ENCODE results near the gene PSME1.

The PSME1 gene

GRCh38 chr14:24132976-24133375 lies 3.0 kb upstream of the PSME1 start:
- no peaks in the 10 kb centered on the region for H3K9me2 ChIP-seq (replicated peaks; ENCODE audit: insufficient read depth, low read length)
- H3K27me3 ChIP-seq (ENCODE audit: low read length), result no peaks in the 10 kb centered on the region
- no peaks in the 10 kb centered on the region for H3K79me2 ChIP-seq (ENCODE audit: insufficient read depth, low read length)
- no peaks in the 10 kb centered on the region for H3K36me3 ChIP-seq (ENCODE audit: low read length)
- H3F3A ChIP-seq (ENCODE audit: insufficient read depth), result peaks cover 17% of the 10 kb centered on the region
- no peaks in the 10 kb centered on the region for H3K9me3 ChIP-seq (ENCODE audit: insufficient read depth, low read length)
- TF ChIP-seq, protein P1, sequence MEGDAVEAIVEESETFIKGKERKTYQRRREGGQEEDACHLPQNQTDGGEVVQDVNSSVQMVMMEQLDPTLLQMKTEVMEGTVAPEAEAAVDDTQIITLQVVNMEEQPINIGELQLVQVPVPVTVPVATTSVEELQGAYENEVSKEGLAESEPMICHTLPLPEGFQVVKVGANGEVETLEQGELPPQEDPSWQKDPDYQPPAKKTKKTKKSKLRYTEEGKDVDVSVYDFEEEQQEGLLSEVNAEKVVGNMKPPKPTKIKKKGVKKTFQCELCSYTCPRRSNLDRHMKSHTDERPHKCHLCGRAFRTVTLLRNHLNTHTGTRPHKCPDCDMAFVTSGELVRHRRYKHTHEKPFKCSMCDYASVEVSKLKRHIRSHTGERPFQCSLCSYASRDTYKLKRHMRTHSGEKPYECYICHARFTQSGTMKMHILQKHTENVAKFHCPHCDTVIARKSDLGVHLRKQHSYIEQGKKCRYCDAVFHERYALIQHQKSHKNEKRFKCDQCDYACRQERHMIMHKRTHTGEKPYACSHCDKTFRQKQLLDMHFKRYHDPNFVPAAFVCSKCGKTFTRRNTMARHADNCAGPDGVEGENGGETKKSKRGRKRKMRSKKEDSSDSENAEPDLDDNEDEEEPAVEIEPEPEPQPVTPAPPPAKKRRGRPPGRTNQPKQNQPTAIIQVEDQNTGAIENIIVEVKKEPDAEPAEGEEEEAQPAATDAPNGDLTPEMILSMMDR (IDR thresholded peaks at IDR 0.05; ENCODE audit: insufficient read depth, low read length, poor library complexity, severe bottlenecking), result no peak
- TF ChIP-seq EZH2phosphoT487 (conservative IDR thresholded peaks at IDR 0.05; ENCODE audit: low read length), result no peak
- no peak overlapping the region for H3K9ac ChIP-seq (ENCODE audit: low read length)
- H4K20me1 ChIP-seq (ENCODE audit: low read depth, low read length), result no peaks in the 10 kb centered on the region
- H3K27ac ChIP-seq (ENCODE audit: low read depth, low read length), result no peak overlapping the region
- no peak overlapping the region for H2AFZ ChIP-seq (ENCODE audit: low read depth, low read length, severe bottlenecking)
- H3K4me3 ChIP-seq (ENCODE audit: insufficient read depth, low read length, poor library complexity, severe bottlenecking), result no peak overlapping the region
- no peak overlapping the region for H3K4me2 ChIP-seq (ENCODE audit: low read depth, low read length, poor library complexity, severe bottlenecking)

- no peaks in the 10 kb centered on the region for H4K20me1 ChIP-seq (ENCODE audit: low read depth, low read length)
- H3K27me3 ChIP-seq (ENCODE audit: low read length), result no peaks in the 10 kb centered on the region
- H3K9me3 ChIP-seq (ENCODE audit: insufficient read depth, low read length), result no peaks in the 10 kb centered on the region
- H3K4me2 ChIP-seq (ENCODE audit: low read depth, low read length, poor library complexity, severe bottlenecking), result no peak overlapping the region
- TF ChIP-seq, protein P1 (IDR thresholded peaks at IDR 0.05; ENCODE audit: insufficient read depth, low read length, poor library complexity, severe bottlenecking), result no peak
- no peak for TF ChIP-seq EZH2phosphoT487 (conservative IDR thresholded peaks at IDR 0.05; ENCODE audit: low read length)
- H3K79me2 ChIP-seq (ENCODE audit: insufficient read depth, low read length), result no peaks in the 10 kb centered on the region
- no peaks in the 10 kb centered on the region for H3K9me2 ChIP-seq (replicated peaks; ENCODE audit: insufficient read depth, low read length)
- H3K27ac ChIP-seq (ENCODE audit: low read depth, low read length), result no peak overlapping the region
- H3K4me3 ChIP-seq (ENCODE audit: insufficient read depth, low read length, poor library complexity, severe bottlenecking), result no peak overlapping the region
- peaks cover 23% of the 10 kb centered on the region for H3F3A ChIP-seq (ENCODE audit: insufficient read depth)
- H3K9ac ChIP-seq (ENCODE audit: low read length), result no peak overlapping the region
- no peaks in the 10 kb centered on the region for H3K36me3 ChIP-seq (ENCODE audit: low read length)
- no peak overlapping the region for H2AFZ ChIP-seq (ENCODE audit: low read depth, low read length, severe bottlenecking)
Observed at GRCh38 chr14:24133735-24134134, 2.3 kb upstream of the PSME1 start.

DNA sequence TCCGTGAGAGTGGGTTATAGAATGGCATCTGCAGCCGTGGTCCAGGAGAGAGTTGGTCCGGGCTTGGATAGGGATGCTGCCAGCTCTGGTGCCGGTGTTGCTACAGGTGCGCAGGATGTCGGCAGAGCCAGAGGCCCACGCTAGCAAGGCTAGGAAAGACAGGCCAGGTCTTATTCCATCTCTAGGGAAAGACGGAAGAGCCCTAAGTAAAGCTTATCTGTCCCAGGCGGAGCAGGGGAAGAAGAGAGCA lies 485 bp upstream of the PSME1 start:
- Histone ChIP-seq H3K79me2 (ENCODE audit: insufficient read depth, low read length) (peaks cover 15% of the 10 kb centered on the region), H3K27ac (ENCODE audit: low read depth, low read length) (peak overlapping the region; percentile 44), H3K9me2 (replicated peaks; ENCODE audit: insufficient read depth, low read length) (no peaks in the 10 kb centered on the region), H2AFZ (ENCODE audit: low read depth, low read length, severe bottlenecking) (peak overlapping the region; percentile 74), H3K4me2 (ENCODE audit: low read depth, low read length, poor library complexity, severe bottlenecking) (peak overlapping the region; percentile 79), H3K36me3 (ENCODE audit: low read length) (no peaks in the 10 kb centered on the region), H3K9me3 (ENCODE audit: insufficient read depth, low read length) (no peaks in the 10 kb centered on the region), H3K9ac (ENCODE audit: low read length) (peak overlapping the region; percentile 89), H3K27me3 (ENCODE audit: low read length) (no peaks in the 10 kb centered on the region), H3F3A (ENCODE audit: insufficient read depth) (peaks cover 35% of the 10 kb centered on the region), H4K20me1 (ENCODE audit: low read depth, low read length) (no peaks in the 10 kb centered on the region), H3K4me3 (ENCODE audit: insufficient read depth, low read length, poor library complexity, severe bottlenecking) (peak overlapping the region; percentile 85)
- TF ChIP-seq, protein P1 (IDR thresholded peaks at IDR 0.05; ENCODE audit: insufficient read depth, low read length, poor library complexity, severe bottlenecking), result no peak
- TF ChIP-seq EZH2phosphoT487 (conservative IDR thresholded peaks at IDR 0.05; ENCODE audit: low read length), result no peak

All from SU-DHL-6 (cell line).